ENCODE data around the gene SRMS. TPM values are rescaled to one million over a fixed set of nuclear protein-coding genes. Genes with fewer than 3 reads are reported as not detected.

SRMS gene
- total and polyA plus RNA-seq, 10 donors = 0.07 to 1.5 (median 0.78) TPM; not detected in 2

- Histone ChIP-seq H3K27me3 (replicated peaks in 1 of 7) (peaks cover 0 to 21% (median 0%) of the 10 kb centered on the region in 7 donors), H3K27ac (peak overlapping the region in 5 of 8 donors; percentile 69 to 88 (median 84)), H3K9me3 (no peaks in the 10 kb centered on the region), H3K4me1 (peaks cover 13 to 95% (median 67%) of the 10 kb centered on the region in 6 donors), H3K36me3 (no peaks in the 10 kb centered on the region), H3K4me3 (peak overlapping the region in 1 of 8 donors; percentile 43)
- no peak for TF ChIP-seq POLR2A (IDR thresholded peaks at IDR 0.05)
- no peak for TF ChIP-seq CTCF (IDR thresholded peaks at IDR 0.05 in 8 of 11, conservative IDR thresholded peaks at IDR 0.05 in 3 of 11)
- no peak for TF ChIP-seq POLR2AphosphoS5 (IDR thresholded peaks at IDR 0.05)
- 77 to 88% (median 82%) methylated on average over 3 to 10 of the region's 10 CpGs for WGBS, 5 donors
- DNase-seq = no peak
- intact Hi-C loops (cut with DNase I; ENCODE audit: low total_unique reads) = no loop called here
These were observed 4.4 kb downstream of the SRMS start for GRCh38 chr20:63543131-63543530.

- H3K27ac ChIP-seq = peak overlapping the region in 7 of 8 donors; percentile 63 to 88 (median 79)
- H3K4me1 ChIP-seq = peaks cover 11 to 95% (median 67%) of the 10 kb centered on the region in 6 donors
- no peaks in the 10 kb centered on the region for H3K36me3 ChIP-seq
- DNase-seq = peak; percentile 88
- intact Hi-C loops (cut with DNase I; ENCODE audit: low total_unique reads) = no loop called here
- TF ChIP-seq POLR2AphosphoS5 (IDR thresholded peaks at IDR 0.05) (peak in 2 of 3 donors; percentile 6 to 22), CTCF (IDR thresholded peaks at IDR 0.05 in 8 of 11, conservative IDR thresholded peaks at IDR 0.05 in 3 of 11) (no peak)
- peak overlapping the region in 2 of 8 donors; percentile 4 to 43 for H3K4me3 ChIP-seq
- H3K27me3 ChIP-seq (replicated peaks in 1 of 7) = peaks cover 0 to 16% (median 0%) of the 10 kb centered on the region in 7 donors
- WGBS, 5 donors = 58 to 79% (median 67%) methylated on average over 8 to 10 of the region's 10 CpGs
- no peaks in the 10 kb centered on the region for H3K9me3 ChIP-seq
These were observed 4.9 kb downstream of the SRMS start for GRCh38 chr20:63542696-63543095.

GRCh38 chr20:63542031-63542559, 5.5 kb downstream of the SRMS start:
- Histone ChIP-seq H3K27ac (peak overlapping the region; percentile 54 to 88 (median 74)), H3K4me1 (peaks cover 17 to 95% (median 67%) of the 10 kb centered on the region in 6 donors), H3K9me3 (no peaks in the 10 kb centered on the region), H3K27me3 (replicated peaks in 1 of 7) (peaks cover 0 to 10% (median 0%) of the 10 kb centered on the region in 7 donors), H3K36me3 (no peaks in the 10 kb centered on the region), H3K4me3 (peak overlapping the region in 2 of 8 donors; percentile 4 to 43)
- WGBS, 5 donors = 63 to 83% (median 74%) methylated on average over 13 to 36 of the region's 36 CpGs
- DNase-seq = peak; percentile 91
- intact Hi-C loops (cut with DNase I; ENCODE audit: low total_unique reads) = no loop called here
- TF ChIP-seq CTCF (IDR thresholded peaks at IDR 0.05 in 8 of 11, conservative IDR thresholded peaks at IDR 0.05 in 3 of 11) = no peak
- peak; percentile 73 to 91 (median 85) for TF ChIP-seq POLR2AphosphoS5 (IDR thresholded peaks at IDR 0.05)

- intact Hi-C loops (cut with DNase I; ENCODE audit: low total_unique reads) = no loop called here
- WGBS, 5 donors = 91 to 97% (median 92%) methylated on average over 7 to 28 of the region's 28 CpGs
These were observed 6.2 kb downstream of the SRMS start for GRCh38 chr20:63541371-63541770.

More at GRCh38 chr20:63541371-63541770, 6.2 kb downstream of the SRMS start:
- peak overlapping the region in 1 of 8 donors; percentile 43 for H3K4me3 ChIP-seq
- H3K27me3 ChIP-seq (replicated peaks in 1 of 7) = peaks cover 0 to 3% (median 0%) of the 10 kb centered on the region in 7 donors
- H3K4me1 ChIP-seq = peaks cover 24 to 96% (median 71%) of the 10 kb centered on the region in 6 donors
- H3K9me3 ChIP-seq = no peaks in the 10 kb centered on the region
- H3K27ac ChIP-seq = peak overlapping the region in 7 of 8 donors; percentile 54 to 88 (median 79)
- H3K36me3 ChIP-seq = no peaks in the 10 kb centered on the region
- DNase-seq = no peak
- TF ChIP-seq POLR2AphosphoS5 (IDR thresholded peaks at IDR 0.05) (no peak), CTCF (IDR thresholded peaks at IDR 0.05 in 8 of 11, conservative IDR thresholded peaks at IDR 0.05 in 3 of 11) (no peak), POLR2A (IDR thresholded peaks at IDR 0.05) (no peak)

Measured in spleen (tissue), 11 donors.